ENCODE data around the gene ALOX5AP.

Gene ALOX5AP

DNA sequence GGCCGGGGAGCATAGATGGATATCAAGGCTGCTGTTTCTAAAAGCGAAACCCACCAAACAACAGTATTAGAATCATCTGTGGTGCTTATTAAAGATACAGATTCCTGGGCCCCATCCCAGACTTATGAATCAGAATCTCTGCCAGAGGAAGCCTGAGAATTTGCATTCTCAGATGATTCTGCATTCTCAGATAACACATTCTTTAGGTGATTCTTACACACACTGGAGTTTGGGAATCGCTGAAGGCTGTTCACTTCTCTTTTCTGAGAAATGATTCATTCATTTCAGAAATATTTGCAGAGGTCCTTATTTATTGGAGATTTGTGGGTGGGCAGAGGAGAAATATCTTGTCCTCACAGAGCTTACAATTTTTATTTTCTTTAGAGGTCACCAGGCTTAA is 24.4 kb downstream of the ALOX5AP start:
- DNase-seq (ENCODE audit: low read depth in 2 of 3, low spot score in 1 of 3) = no peak

DNA sequence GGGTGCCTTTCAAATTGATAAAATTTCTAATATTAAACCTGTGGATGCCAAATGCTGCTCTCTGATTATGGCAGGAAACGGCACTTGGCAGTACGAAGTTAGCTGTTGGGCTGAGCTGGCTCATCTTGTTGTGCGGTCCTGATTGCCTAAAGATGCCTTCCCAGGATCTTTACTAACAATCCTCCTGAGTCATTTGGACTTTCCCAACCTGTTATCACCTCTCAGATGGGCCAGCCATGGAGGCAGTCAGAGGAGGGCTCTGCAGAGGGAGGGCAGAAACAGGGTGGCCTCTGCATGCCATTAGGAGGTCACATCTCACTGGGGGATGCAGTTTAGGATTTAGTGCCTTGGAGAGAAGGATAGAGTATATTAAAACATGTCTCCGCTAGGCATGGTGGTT is 27.3 kb downstream of the ALOX5AP start:
- DNase-seq (ENCODE audit: low read depth in 2 of 3, low spot score in 1 of 3) = no peak

DNA sequence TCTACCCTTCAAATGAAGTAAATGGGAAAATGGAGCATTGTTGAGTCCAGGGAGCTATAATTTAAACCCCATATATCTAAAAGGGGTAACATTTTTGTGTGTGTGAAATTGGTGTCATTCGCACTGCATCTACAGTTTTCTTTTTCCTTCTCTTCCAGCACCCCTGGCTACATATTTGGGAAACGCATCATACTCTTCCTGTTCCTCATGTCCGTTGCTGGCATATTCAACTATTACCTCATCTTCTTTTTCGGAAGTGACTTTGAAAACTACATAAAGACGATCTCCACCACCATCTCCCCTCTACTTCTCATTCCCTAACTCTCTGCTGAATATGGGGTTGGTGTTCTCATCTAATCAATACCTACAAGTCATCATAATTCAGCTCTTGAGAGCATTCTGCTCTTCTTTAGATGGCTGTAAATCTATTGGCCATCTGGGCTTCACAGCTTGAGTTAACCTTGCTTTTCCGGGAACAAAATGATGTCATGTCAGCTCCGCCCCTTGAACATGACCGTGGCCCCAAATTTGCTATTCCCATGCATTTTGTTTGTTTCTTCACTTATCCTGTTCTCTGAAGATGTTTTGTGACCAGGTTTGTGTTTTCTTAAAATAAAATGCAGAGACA is 28.6 kb downstream of the ALOX5AP start:
- DNase-seq (ENCODE audit: low read depth in 2 of 3, low spot score in 1 of 3) = no peak

DNA sequence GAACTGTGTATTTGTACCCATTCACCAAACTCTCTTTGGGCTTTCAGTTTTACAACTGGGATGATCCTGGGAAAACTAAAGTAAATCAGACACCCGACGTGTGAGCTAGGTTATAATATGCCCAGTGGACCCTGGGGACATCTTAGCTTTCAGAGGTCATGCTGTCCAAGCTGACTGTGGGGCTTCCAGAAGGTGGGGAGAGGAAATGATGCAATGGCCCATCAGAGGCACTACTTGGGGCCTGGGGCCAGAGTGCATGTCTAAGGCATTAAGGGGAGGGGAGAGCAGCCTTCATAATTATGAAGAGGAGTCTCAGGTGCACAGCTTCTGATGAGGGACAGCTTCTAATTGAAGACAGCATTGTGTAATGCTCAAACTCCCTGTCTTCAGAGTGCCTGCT is 30.9 kb downstream of the ALOX5AP start:
- DNase-seq (ENCODE audit: low read depth in 2 of 3, low spot score in 1 of 3) = no peak

DNA sequence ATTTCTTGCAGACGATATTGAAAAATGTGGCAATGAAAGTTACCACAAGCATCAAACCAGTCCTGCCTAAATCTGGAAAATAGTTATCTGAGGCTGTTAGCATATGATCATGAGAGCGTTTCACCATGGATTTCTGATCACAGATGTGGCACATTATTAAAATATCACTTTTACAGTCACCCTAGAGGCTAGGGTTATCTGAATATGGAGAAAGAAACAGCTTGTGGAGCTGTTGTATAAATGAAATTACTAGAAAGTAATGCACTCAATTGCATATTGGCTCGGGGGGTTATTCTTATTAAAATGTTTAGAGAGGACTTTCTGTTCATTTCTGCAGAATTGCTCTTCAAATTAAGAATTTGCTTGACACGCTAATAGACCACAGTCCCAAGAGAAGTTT is 35.6 kb downstream of the ALOX5AP start:
- DNase-seq (ENCODE audit: low read depth in 2 of 3, low spot score in 1 of 3) = no peak

DNA sequence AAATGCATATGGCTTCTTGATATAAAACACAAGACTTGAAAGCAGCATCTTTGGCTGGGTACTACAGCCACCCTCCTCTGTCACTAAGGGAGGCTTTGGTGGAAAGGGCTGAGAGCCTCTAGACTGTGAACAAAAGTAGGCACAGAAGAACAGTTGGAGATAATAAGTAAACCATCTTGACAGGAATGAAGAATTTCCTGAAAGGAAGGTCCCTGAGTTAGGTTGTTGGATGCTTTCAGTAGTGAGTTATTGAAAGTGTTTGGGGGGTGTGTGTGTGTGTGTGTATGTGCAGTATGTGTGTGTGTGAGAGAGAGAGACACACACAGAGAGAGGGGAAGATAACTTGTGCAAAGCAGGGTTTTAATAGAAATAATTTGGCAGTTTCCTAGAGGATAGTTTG is 38.2 kb downstream of the ALOX5AP start:
- DNase-seq (ENCODE audit: low read depth in 2 of 3, low spot score in 1 of 3) = no peak

DNA sequence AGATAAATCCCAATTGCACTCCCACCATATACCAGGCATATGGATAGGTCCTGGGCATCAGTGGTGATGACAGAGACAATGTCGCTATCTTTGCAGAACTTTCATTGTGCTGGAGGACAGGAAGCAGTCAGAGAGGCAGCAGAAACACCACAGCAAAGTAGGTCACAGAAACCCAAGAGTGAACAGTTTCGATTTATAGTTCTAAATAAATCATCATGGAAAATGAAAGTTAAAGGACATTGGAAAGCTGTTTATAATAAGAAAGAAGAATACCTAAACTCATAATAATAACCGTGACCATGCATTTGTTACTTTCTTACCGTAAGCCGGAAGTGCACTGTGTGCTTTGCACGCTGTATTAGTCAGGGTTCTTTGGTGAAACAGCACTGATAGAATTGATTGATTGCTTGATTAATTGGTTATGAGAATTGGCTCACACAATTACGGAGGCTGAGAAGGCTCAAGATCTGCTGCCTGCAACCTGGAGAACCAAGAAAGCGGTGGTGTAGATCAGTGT is 38.9 kb downstream of the ALOX5AP start:
- peak in 1 of 3 donors; percentile 16 for DNase-seq (ENCODE audit: low read depth in 2 of 3, low spot score in 1 of 3)

DNA sequence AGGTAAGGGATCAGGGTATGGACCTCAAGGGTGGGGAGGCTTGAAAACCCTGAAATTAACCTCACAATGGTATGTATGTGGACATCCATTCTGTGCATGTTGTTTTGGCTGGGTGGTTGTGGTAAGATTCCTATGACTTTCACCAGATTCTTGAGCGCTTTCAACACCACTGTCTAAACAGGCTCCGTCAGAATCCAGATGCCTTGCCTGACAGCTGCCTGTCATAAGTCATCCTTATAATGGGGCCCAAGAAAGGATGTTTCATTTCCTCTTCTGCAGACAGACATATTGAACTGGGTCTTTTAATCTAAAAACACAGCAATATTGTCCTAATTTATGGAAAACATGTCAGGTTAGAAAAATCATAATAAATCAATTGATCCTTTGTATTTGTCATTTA is 41.3 kb downstream of the ALOX5AP start:
- no peak for DNase-seq (ENCODE audit: low read depth in 2 of 3, low spot score in 1 of 3)

DNA sequence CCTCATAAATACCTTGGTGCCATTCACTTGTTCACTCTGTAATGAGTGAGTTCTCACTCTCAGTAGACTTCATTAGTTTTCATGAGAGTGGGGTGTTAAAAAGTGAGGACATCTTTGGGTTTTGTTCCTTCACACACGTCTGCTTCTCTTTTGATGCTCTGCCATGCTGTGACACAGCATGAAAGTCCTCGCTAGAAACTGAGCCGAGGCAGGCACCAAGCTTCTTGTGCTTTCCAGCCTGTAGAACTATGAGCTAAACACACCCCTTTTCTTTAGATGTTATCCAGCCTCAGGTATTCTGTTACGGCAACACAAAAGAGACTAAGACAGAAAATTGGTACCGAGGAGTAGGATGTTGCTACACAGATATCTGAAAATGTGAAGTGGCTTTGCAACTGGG is 43.7 kb downstream of the ALOX5AP start:
- no peak for DNase-seq (ENCODE audit: low read depth in 2 of 3, low spot score in 1 of 3)

DNA sequence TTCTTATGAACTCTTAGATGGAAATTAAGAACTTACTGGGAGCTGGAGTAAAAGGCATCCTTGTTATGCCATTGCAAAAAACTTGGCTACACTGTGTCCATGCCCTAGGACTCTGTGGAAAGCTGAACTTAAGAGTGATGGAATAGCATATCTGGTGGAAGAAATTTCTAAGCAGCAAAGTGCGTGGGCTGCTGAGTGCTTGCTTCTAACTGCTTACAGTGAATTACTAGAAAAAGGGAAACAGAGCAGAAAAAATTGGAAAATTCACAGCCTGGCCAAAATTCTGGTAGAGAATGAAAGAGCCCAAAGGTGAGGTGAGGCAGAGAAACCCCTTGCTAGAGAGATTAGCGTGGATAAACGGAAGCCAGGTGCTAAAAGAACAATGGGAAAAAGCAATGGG is 44.3 kb downstream of the ALOX5AP start:
- DNase-seq (ENCODE audit: low read depth in 2 of 3, low spot score in 1 of 3) = no peak

DNA sequence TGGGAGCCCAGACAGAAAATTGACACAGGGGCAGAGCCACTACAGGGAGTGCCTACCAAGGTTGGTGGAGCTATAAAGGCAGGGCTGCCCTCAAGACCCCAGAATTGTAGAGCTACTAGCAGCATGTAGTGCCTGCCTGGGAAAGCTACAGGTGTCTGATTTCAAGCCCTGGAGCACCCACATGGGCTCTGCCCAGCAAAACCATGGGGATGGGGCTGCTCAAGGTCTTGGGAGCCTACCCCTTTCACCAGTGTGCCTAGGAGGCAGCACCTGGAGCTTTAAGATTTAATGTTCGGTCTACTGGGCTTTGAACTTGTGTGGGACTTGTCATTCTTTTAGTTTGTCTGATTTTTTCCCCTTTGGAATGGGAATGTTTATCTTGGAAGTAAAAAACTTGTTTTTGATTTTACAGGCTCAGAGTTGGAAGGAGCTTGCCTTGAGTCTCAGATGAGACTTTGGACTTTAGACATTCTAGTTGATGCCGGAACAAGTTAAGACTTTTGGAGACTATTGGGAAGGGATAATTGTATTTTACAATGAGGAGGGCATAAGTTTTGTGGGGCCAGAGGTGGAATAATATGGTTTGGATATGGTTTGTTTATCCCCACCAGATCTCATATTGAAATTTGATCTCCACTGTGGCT is 45.1 kb downstream of the ALOX5AP start:
- DNase-seq (ENCODE audit: low read depth in 2 of 3, low spot score in 1 of 3) = no peak

DNA sequence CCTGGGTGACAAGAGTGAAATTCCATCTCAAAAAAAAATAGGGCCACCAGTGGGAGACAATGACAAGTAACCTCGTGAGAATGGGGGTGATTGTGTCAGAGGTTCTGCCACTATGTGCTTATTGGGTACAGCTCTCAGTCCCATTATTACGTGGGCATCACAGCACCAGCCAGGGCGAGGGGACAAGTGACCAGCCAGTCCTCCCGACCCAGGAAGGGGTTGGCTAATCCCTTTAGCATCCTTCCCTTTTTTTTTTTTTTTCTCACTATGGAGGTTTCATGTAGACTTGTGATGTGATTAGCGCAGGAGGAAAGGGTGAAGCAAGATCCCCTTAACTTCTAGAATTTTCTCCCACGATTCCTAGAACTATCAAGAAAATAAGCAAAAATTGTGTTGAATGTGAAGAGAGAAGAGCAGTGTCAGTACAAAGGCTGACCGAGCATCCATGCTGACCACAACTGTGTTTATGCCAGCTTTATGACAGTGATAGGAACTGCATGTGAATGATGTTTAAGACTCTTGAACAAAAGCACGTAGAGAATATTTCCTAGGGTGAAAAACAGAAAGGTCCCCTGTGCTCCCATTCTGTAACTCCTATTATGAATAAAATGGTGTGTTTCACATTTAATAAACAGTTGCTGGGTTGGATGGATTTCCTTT is 50.0 kb downstream of the ALOX5AP start:
- no peak for DNase-seq (ENCODE audit: low read depth in 2 of 3, low spot score in 1 of 3)

DNA sequence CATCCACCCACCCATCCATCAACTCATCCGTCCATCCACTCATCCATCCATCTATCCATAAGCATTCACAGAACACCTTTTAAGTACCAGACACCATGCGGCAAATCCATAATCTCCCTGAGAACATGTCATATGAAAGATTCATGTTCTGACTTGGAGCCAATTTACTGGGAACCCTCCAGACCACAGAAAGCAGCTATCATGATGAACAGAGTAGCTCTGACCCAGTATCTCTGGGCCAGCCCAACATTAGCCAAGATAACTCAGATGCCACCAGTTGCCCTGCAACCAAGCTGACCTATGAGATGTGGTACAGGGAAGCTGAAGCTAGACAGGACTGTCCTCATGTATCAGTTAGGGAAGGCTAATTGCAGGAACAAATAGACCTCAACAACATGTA is 51.3 kb downstream of the ALOX5AP start:
- DNase-seq (ENCODE audit: low read depth in 2 of 3, low spot score in 1 of 3) = no peak

DNA sequence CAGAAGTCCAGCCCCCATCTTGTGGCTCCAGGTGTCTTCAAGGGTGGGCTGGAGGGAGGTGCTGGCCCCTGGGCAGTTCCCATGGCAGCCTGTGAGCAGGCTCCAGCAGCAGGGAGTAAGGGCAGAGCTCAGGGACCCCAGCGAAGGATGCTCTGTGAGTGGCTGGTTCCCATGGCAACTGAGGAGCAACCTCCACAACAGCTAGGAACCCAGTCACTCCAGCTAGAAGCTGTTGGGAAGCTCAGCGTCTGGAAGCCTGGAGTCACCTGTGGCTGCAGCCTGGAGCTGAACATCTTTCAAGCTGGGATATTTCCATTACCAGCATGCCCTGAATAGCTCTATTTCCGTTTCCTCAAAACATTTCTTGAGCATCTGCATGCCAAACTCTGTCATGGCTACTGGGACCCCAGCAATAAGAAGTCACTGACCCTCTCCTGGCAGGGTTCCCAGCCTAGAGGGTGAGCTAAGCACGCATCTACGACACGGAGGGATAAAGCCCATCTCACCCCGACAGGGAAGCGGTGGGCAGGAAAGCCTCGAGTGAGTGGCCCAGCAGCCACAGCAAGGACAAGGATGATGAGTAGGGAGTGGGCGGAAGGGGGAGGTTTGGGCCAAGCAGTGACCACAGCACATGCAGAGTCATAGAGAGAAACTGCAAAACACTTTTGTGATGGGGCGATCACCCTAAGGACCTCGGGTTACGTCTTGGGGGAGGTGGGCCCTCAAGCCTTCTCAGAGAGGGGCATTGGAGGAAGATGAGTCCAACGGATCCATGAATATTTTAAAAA is 52.6 kb downstream of the ALOX5AP start:
- DNase-seq (ENCODE audit: low read depth in 2 of 3, low spot score in 1 of 3) = no peak

DNA sequence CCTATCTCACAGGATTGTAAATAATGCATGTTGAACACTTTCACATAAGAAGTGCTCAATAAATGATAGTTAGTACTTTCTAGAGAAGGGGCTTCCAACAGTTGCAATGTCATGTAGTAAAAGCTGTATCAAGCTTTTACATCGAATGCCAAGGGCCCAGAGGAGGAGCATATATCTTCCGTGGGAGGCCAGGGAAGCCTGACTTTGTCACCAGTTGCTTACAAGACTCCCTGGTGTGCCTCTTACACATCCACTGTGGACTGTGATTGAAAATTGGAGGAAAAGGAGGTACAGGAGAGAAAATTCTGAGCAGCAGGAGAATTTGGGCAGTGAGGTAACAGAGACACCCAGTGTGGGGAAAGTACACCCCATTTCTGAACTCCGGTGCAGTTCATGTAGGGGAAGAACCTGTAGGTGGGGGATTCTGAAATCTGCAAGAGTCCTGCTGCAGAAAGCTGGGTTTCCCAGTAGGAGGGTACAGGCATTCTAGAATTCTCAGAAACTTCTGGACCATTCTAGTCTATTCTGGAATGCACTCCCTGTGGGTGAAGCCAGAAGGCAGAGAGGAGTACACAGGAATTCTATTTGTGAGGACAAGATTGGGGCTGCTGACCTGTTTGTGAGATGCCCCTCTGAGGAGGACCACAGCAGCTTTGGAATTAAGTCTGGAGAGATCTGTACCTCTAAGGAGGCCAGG is 54.0 kb downstream of the ALOX5AP start:
- no peak for DNase-seq (ENCODE audit: low read depth in 2 of 3, low spot score in 1 of 3)

DNA sequence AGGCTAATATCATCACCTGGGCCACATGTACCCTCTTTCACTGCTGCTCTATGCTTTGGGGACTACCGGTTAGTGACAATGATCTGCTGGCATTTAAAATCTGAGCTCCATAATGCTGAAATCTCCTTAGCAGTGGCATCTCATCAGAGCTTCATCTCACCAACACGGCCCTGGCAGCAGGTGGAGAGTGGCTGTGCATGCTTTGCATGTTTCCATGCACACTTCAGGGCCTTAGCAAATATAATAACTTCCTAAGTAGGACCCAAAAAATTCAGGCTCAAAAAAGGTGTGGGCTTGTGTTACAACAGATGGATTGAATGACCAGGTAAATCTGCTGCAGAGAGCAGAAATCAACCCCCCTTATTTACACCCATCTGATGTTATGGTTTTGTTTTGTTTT is 55.2 kb downstream of the ALOX5AP start:
- DNase-seq (ENCODE audit: low read depth in 2 of 3, low spot score in 1 of 3) = no peak

DNA sequence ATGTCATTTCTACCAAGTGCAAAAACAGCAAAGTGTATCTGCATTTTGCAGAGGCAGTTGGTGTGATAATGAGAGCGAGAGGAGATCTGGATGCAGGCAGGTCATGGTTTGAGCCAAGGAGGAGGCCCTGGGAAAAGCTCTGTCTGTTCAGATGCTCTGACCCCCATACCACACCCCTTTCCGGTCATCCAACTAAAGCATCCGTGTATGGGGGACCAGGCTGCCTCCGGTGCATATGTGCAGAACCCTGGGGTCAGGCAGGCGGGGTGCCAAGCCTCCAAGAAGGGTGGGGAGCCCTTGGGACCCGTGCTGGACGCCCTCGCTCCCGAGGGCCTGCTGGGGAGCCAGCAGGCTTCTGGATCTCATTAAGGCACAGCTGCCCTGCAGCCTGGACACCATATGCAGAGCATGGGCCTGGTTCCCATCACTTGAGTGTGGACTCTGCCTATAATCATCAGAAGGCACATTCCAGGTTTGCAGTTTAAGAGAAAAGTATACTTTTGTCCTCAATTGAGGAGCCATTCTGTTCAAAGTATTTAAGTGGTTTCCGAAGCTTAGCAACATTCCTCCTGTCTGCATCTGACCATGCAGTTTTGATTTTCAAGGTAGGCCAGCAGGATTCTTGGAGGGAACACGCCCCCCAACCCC is 56.1 kb downstream of the ALOX5AP start:
- no peak for DNase-seq (ENCODE audit: low read depth in 2 of 3, low spot score in 1 of 3)

DNA sequence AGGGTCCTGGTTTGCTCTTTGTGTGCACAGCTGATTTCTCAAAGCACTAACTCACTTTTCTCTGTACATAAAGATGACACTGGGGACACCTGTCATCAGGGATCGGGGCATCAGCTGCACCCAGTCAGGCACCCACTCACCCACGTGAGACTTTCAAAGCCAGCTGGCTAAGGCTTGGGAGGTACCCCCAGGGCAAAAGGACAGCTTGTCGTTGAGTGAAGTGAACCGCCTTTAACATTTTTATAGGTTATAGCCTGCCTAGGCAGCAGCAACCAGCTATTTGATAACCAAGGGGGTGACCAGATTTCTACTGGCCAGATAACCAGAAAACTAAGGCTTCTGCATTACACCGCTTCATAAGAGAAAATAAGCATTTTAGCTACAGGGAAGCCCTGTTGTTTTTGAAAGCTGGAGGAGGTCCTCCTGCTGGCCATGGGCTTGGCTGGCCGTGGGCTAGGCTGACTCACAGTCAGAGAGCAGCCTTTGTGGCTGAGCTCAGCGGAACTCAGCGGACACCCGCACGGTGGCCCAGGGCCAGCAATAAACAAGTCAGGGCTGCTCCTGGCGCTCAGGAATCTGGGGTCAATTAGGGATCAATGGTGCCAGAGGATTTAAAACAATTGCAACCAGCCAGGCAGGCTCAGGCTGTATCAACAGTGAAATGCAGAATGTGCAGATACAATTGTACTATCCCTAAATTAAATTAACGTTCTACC is 57.1 kb downstream of the ALOX5AP start:
- no peak for DNase-seq (ENCODE audit: low read depth in 2 of 3, low spot score in 1 of 3)

DNA sequence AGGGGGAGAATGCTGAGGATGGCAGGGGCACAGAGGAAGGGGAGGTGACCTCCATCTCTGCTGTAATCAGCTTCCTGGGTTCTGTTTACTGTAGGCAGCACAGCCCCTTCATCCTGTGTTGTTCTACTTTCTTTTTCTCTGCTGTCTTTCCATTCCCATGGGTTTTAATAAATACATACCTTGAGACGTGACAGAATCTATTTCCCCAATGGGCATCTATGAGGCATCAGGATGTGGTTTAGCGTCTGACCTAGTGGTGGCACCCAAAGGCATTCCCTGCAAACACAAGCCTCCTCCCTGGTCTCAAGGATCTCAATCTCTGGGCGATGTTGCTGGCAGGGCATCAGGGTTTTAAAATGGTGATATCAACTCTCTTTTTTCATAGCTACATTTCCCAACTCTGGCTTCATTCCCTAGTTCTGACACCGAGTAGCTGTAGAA is 60.8 kb downstream of the ALOX5AP start:
- DNase-seq (ENCODE audit: low read depth in 2 of 3, low spot score in 1 of 3) = no peak

Data from stimulated activated CD4-positive, alpha-beta T cell treated with anti-CD3 and anti-CD28 coated beads, Interleukin-12 subunit alpha, Interleukin-12 subunit beta, amount 100 ng/mL, for 48 hours (primary cell).